ENCODE measurements around the gene CTNNA3. TPM values are rescaled to one million over a fixed set of nuclear protein-coding genes. Genes with fewer than 3 reads are reported as not detected.

CTNNA3 gene
- total and polyA plus RNA-seq, 2 donors (not counting 1 experiment from before 2014, with no cell fraction given): not detected

DNA sequence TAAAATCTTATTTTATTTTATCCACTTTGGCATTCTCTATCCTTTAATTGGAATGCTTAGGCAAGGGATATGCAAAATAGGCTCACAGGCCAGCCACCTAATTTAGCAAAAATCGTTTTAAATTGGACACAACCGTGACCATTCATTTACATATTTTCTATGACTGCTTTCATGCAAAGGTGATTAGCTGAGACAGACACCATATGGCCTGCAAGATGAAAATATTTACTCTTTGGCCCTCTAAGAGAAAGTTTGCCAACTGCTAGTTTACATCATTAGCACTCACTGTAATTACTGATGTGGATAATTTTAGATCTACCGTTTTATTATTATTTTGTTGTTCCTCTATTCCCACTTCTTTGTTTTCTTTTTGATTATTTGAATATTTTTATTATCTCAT, 1145.6 kb downstream of the CTNNA3 start:
- DNase-seq (ENCODE audit: low read depth in 2 of 2): no peak
- Histone ChIP-seq H3K9ac (ENCODE audit: insufficient read depth, low read length) (no peak overlapping the region), H3K27me3 (ENCODE audit: control insufficient read depth, insufficient read depth, low read length) (no peaks in the 10 kb centered on the region), H3K27ac (ENCODE audit: insufficient read depth, low read length) (no peak overlapping the region), H3K9me3 (ENCODE audit: control insufficient read depth, insufficient read depth, low read depth, low read length) (no peaks in the 10 kb centered on the region), H2AFZ (ENCODE audit: low read length) (no peak overlapping the region), H4K20me1 (ENCODE audit: control insufficient read depth, extremely low read depth, insufficient read depth, low read length) (no peaks in the 10 kb centered on the region), H3K36me3 (ENCODE audit: control insufficient read depth, insufficient read depth, low read length) (no peaks in the 10 kb centered on the region), H3K4me2 (ENCODE audit: extremely low read depth, insufficient read depth, low read length) (no peak overlapping the region), H3K4me1 (ENCODE audit: control insufficient read depth, extremely low read depth, insufficient read depth, low read length) (no peaks in the 10 kb centered on the region), H3K79me2 (ENCODE audit: control insufficient read depth, insufficient read depth, low read length) (no peaks in the 10 kb centered on the region), H3K4me3 (replicated peaks in 1 of 4; ENCODE audit: control extremely low read depth in 1 of 4, insufficient read depth in 1 of 4, low read depth in 3 of 4, low read length in 4 of 4) (no peak overlapping the region)
- no peak for TF ChIP-seq EZH2 (IDR thresholded peaks at IDR 0.05; ENCODE audit: low read length, missing control alignments)
- TF ChIP-seq, protein P1, sequence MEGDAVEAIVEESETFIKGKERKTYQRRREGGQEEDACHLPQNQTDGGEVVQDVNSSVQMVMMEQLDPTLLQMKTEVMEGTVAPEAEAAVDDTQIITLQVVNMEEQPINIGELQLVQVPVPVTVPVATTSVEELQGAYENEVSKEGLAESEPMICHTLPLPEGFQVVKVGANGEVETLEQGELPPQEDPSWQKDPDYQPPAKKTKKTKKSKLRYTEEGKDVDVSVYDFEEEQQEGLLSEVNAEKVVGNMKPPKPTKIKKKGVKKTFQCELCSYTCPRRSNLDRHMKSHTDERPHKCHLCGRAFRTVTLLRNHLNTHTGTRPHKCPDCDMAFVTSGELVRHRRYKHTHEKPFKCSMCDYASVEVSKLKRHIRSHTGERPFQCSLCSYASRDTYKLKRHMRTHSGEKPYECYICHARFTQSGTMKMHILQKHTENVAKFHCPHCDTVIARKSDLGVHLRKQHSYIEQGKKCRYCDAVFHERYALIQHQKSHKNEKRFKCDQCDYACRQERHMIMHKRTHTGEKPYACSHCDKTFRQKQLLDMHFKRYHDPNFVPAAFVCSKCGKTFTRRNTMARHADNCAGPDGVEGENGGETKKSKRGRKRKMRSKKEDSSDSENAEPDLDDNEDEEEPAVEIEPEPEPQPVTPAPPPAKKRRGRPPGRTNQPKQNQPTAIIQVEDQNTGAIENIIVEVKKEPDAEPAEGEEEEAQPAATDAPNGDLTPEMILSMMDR (conservative IDR thresholded peaks at IDR 0.05 in 1 of 2, IDR thresholded peaks at IDR 0.05 in 1 of 2; ENCODE audit: low read depth in 1 of 2, low read length in 2 of 2): no peak

DNA sequence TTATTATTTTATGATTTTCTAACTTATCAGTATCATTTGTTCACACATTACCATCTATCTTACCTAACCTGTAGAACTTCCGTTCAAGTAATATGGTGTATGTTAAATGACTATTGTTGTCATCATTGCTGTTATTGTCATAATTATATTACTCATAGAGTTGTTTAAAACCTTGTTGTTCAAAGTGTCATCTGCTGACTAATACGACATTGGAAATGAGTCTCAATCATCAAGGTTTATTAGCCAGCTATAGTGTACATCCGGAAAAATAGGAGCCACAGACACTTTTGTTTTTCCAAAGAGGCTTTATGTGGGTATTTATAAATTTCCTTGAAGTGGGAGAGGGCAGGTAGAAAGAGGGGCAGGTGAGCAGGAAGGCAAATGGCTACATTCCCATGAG, 1157.1 kb downstream of the CTNNA3 start:
- no peak for DNase-seq (ENCODE audit: low read depth in 2 of 2)
- Histone ChIP-seq H3K27ac (ENCODE audit: insufficient read depth, low read length) (no peak overlapping the region), H3K9me3 (ENCODE audit: control insufficient read depth, insufficient read depth, low read depth, low read length) (no peaks in the 10 kb centered on the region), H4K20me1 (ENCODE audit: control insufficient read depth, extremely low read depth, insufficient read depth, low read length) (no peaks in the 10 kb centered on the region), H3K36me3 (ENCODE audit: control insufficient read depth, insufficient read depth, low read length) (no peaks in the 10 kb centered on the region), H3K27me3 (ENCODE audit: control insufficient read depth, insufficient read depth, low read length) (no peaks in the 10 kb centered on the region), H2AFZ (ENCODE audit: low read length) (no peak overlapping the region), H3K4me3 (replicated peaks in 1 of 4; ENCODE audit: control extremely low read depth in 1 of 4, insufficient read depth in 1 of 4, low read depth in 3 of 4, low read length in 4 of 4) (no peak overlapping the region), H3K4me2 (ENCODE audit: extremely low read depth, insufficient read depth, low read length) (no peak overlapping the region), H3K9ac (ENCODE audit: insufficient read depth, low read length) (no peak overlapping the region), H3K4me1 (ENCODE audit: control insufficient read depth, extremely low read depth, insufficient read depth, low read length) (no peaks in the 10 kb centered on the region), H3K79me2 (ENCODE audit: control insufficient read depth, insufficient read depth, low read length) (no peaks in the 10 kb centered on the region)
- TF ChIP-seq EZH2 (IDR thresholded peaks at IDR 0.05; ENCODE audit: low read length, missing control alignments): no peak
- TF ChIP-seq, protein P1 (conservative IDR thresholded peaks at IDR 0.05 in 1 of 2, IDR thresholded peaks at IDR 0.05 in 1 of 2; ENCODE audit: low read depth in 1 of 2, low read length in 2 of 2): no peak

GRCh38 chr10:66538371-66538770, 1157.6 kb downstream of the CTNNA3 start:
- Histone ChIP-seq H3K9me3 (ENCODE audit: control insufficient read depth, insufficient read depth, low read depth, low read length) (no peaks in the 10 kb centered on the region), H3K9ac (ENCODE audit: insufficient read depth, low read length) (no peak overlapping the region), H4K20me1 (ENCODE audit: control insufficient read depth, extremely low read depth, insufficient read depth, low read length) (no peaks in the 10 kb centered on the region), H3K36me3 (ENCODE audit: control insufficient read depth, insufficient read depth, low read length) (no peaks in the 10 kb centered on the region), H3K4me2 (ENCODE audit: extremely low read depth, insufficient read depth, low read length) (no peak overlapping the region), H3K4me3 (replicated peaks in 1 of 4; ENCODE audit: control extremely low read depth in 1 of 4, insufficient read depth in 1 of 4, low read depth in 3 of 4, low read length in 4 of 4) (no peak overlapping the region), H3K27me3 (ENCODE audit: control insufficient read depth, insufficient read depth, low read length) (no peaks in the 10 kb centered on the region), H2AFZ (ENCODE audit: low read length) (no peak overlapping the region), H3K4me1 (ENCODE audit: control insufficient read depth, extremely low read depth, insufficient read depth, low read length) (no peaks in the 10 kb centered on the region), H3K79me2 (ENCODE audit: control insufficient read depth, insufficient read depth, low read length) (no peaks in the 10 kb centered on the region), H3K27ac (ENCODE audit: insufficient read depth, low read length) (no peak overlapping the region)
- no peak for DNase-seq (ENCODE audit: low read depth in 2 of 2)
- TF ChIP-seq, protein P1 (conservative IDR thresholded peaks at IDR 0.05 in 1 of 2, IDR thresholded peaks at IDR 0.05 in 1 of 2; ENCODE audit: low read depth in 1 of 2, low read length in 2 of 2): no peak
- no peak for TF ChIP-seq EZH2 (IDR thresholded peaks at IDR 0.05; ENCODE audit: low read length, missing control alignments)
